IMR-90 (cell line): Measurements from ENCODE around the gene SELENBP1. TPM values are rescaled to one million over a fixed set of nuclear protein-coding genes. Genes with fewer than 3 reads are reported as not detected.
"Not testable (repeated sequence)": the region's sequence is repeated elsewhere in the genome, so short reads cannot be mapped to it uniquely, and the experiment has no call there.

Source experiments
- ATAC-seq: fragments of 200-7000 bp; cut with Tn5 transposase; 2 replicates; pipeline ENCODE4 v1.9.1; 2020; ENCODE audit warnings: low read depth, mild to moderate bottlenecking, moderate library complexity
- BruUV-seq: library from RNA; stranded (reverse); fragments of 400-500 nt; replicated peaks from 2 replicates; lab custom pipeline; 2021; lab: Mats Ljungman, UMichigan
- CTCF ChIA-PET: fragments of 300-600 bp; formaldehyde crosslinking; extraction: SDS; loops from one replicate; lab custom pipeline; 2021; ENCODE audit warnings: antibody characterized with exemption; lab: Yijun Ruan, JAX
- POLR2A ChIA-PET: fragments of 300-600 bp; sonication (Branson Sonifier 250); formaldehyde crosslinking; loops from one replicate; lab custom pipeline; 2022; ENCODE audit warnings: antibody characterized with exemption; ENCODE audit not compliant: unreplicated experiment; lab: Charles Lee
- DNase-seq: peaks from one replicate; pipeline ENCODE4 v3.0.0; 2013
- H2AFZ ChIP-seq: replicated peaks from 2 replicates; pipeline ENCODE3; 2013; ENCODE audit warnings: low read length, mild to moderate bottlenecking; ENCODE audit not compliant: poor library complexity
- H2AK5ac ChIP-seq: 2 replicates; pipeline ENCODE4 v1.6.1; 2013; ENCODE audit warnings: low read depth, low read length, inconsistent platforms
- H2AK9ac ChIP-seq: replicated peaks from 2 replicates; pipeline ENCODE3; 2013; ENCODE audit warnings: mild to moderate bottlenecking, low read depth, low read length, moderate library complexity; ENCODE audit not compliant: poor library complexity
- H2BK120ac ChIP-seq: 2 replicates; pipeline ENCODE4 v1.6.1; 2013; ENCODE audit warnings: low read depth, low read length, inconsistent platforms
- H2BK15ac ChIP-seq: 3 replicates; pipeline ENCODE4 v1.6.1; 2013; ENCODE audit warnings: low read depth, low read length, inconsistent platforms
- H2BK20ac ChIP-seq: 2 replicates; pipeline ENCODE4 v1.6.1; 2013; ENCODE audit warnings: low read depth, mild to moderate bottlenecking, inconsistent platforms, low read length, moderate library complexity
- H2BK5ac ChIP-seq: 2 replicates; pipeline ENCODE4 v1.6.1; 2013; ENCODE audit warnings: mild to moderate bottlenecking, low read depth, low read length, inconsistent platforms; ENCODE audit not compliant: poor library complexity, severe bottlenecking
- H3K14ac ChIP-seq: replicated peaks from 2 replicates; pipeline ENCODE4 v1.6.1; 2013; ENCODE audit warnings: low read depth, low read length, inconsistent platforms
- H3K18ac ChIP-seq: 2 replicates; pipeline ENCODE4 v1.6.1; 2013; ENCODE audit warnings: low read depth, low read length, control low read depth
- H3K23ac ChIP-seq: 2 replicates; pipeline ENCODE4 v1.6.1; 2013; ENCODE audit warnings: low read depth, low read length, inconsistent platforms
- H3K27ac ChIP-seq: 2 replicates; pipeline ENCODE4 v1.5.1; 2013; ENCODE audit warnings: mild to moderate bottlenecking, control low read depth, low read length; ENCODE audit not compliant: insufficient read depth
- H3K27me3 ChIP-seq: 2 replicates; pipeline ENCODE4 v1.6.1; 2013; ENCODE audit warnings: low read length; ENCODE audit not compliant: control insufficient read depth, insufficient read depth
- H3K36me3 ChIP-seq: 2 replicates; pipeline ENCODE4 v1.6.1; 2013; ENCODE audit warnings: low read length, mixed read lengths; ENCODE audit not compliant: control insufficient read depth, insufficient read depth
- H3K4ac ChIP-seq: 2 replicates; pipeline ENCODE4 v1.6.1; 2013; ENCODE audit warnings: low read depth, low read length, inconsistent platforms
- H3K4me1 ChIP-seq: 2 replicates; pipeline ENCODE4 v1.6.1; 2013; ENCODE audit warnings: low read length, mixed read lengths; ENCODE audit not compliant: control insufficient read depth, insufficient read depth
- H3K4me2 ChIP-seq: 2 replicates; pipeline ENCODE4 v1.6.1; 2013; ENCODE audit warnings: low read depth, mild to moderate bottlenecking, control low read depth, low read length, moderate library complexity
- H3K4me3 ChIP-seq: 2 replicates; pipeline ENCODE4 v1.5.1; 2013; ENCODE audit warnings: low read depth, mild to moderate bottlenecking, control low read depth, low read length, moderate library complexity; ENCODE audit not compliant: insufficient read depth
- H3K56ac ChIP-seq: 2 replicates; pipeline ENCODE4 v1.6.1; 2013; ENCODE audit warnings: low read length, inconsistent platforms; ENCODE audit not compliant: insufficient read depth; ENCODE audit errors: extremely low read depth
- H3K79me1 ChIP-seq, 2 experiments: 2 replicates each; pipeline ENCODE4 v1.6.1; 2013; ENCODE audit warnings: low read length in 2 of 2, inconsistent platforms in 1 of 2, low read depth in 1 of 2
- H3K9ac ChIP-seq: 2 replicates; pipeline ENCODE4 v1.6.1; 2013; ENCODE audit warnings: low read depth, low read length, control low read depth
- H3K9me1 ChIP-seq: 2 replicates; pipeline ENCODE4 v1.6.1; 2013; ENCODE audit warnings: low read length, inconsistent platforms; ENCODE audit not compliant: insufficient read depth
- H3K9me3 ChIP-seq: 2 replicates; pipeline ENCODE4 v1.6.1; 2013; ENCODE audit warnings: low read length; ENCODE audit not compliant: control insufficient read depth, insufficient read depth
- H4K20me1 ChIP-seq: 2 replicates; pipeline ENCODE4 v1.6.1; 2013; ENCODE audit warnings: low read length, inconsistent platforms; ENCODE audit not compliant: insufficient read depth
- H4K5ac ChIP-seq: 2 replicates; pipeline ENCODE4 v1.6.1; 2013; ENCODE audit warnings: mild to moderate bottlenecking, low read depth, low read length, control low read depth
- H4K8ac ChIP-seq, 2 experiments: 2 replicates each; pipeline ENCODE4 v1.6.1; 2013; ENCODE audit warnings: low read depth in 2 of 2, low read length in 2 of 2, control low read depth in 1 of 2, inconsistent platforms in 1 of 2
- H4K91ac ChIP-seq: 2 replicates; pipeline ENCODE4 v1.6.1; 2013; ENCODE audit warnings: low read depth, low read length, inconsistent platforms; ENCODE audit not compliant: insufficient read depth
- MXI1 ChIP-seq: IDR thresholded peaks from 2 replicates; pipeline ENCODE4 v1.6.1; 2012; ENCODE audit warnings: low read depth, mild to moderate bottlenecking, low read length, moderate library complexity, borderline replicate concordance
- RCOR1 ChIP-seq: IDR thresholded peaks from 2 replicates; pipeline ENCODE4 v1.6.1; 2012; ENCODE audit warnings: mild to moderate bottlenecking, low read length, improper control_type of control experiment; ENCODE audit not compliant: insufficient replicate concordance
- USF2 ChIP-seq: fragments of 150-350 bp; IDR thresholded peaks from 2 replicates; pipeline ENCODE4 v1.6.1; 2017; ENCODE audit warnings: mild to moderate bottlenecking, antibody characterized with exemption, low read length, low read depth
- WGBS, 2 experiments: methylation state at CpG; one replicate each; pipeline versions ENCODE4 v1.1.5 to v1.1.7; 2013; ENCODE audit warnings: missing lambda C conversion rate in 2 of 2; ENCODE audit not compliant: insufficient read length in 1 of 2; ENCODE audit errors: extremely low coverage in 2 of 2; 5-methylcytosine and 5-hydroxymethylcytosine counted together
- dilution Hi-C: fragments of 300-500 bp; cut with HindIII; formaldehyde crosslinking; loops from one replicate; pipeline ENCODE4 v1.14.3; 2018; ENCODE audit warnings: low sequenced_read_pairs; ENCODE audit not compliant: unreplicated experiment
- in situ Hi-C: fragments of 300-500 bp; cut with MboI; formaldehyde crosslinking; loops from 3 replicates; pipeline ENCODE4 v1.14.3; 2019; ENCODE audit warnings: low sequenced_read_pairs, inconsistent platforms, mixed read lengths
- intact Hi-C: fragments of 100-400 bp; cut with micrococcal nuclease; formaldehyde crosslinking; loops from 2 replicates; pipeline ENCODE4 v1.10.0; 2022
- polyA plus RNA-seq, 3 experiments: library from polyadenylated mRNA; depleted of rRNA; stranded (reverse); fragments of >200 nt; gene quantifications; 2 replicates each; pipeline ENCODE4 v1.2.3, GENCODE V29; 2012; ENCODE audit warnings: low replicate concordance in 1 of 3
- total RNA-seq: library from RNA; depleted of rRNA; stranded (reverse); fragments of >200 nt; gene quantifications from 2 replicates; pipeline ENCODE4 v1.2.3, GENCODE V29; 2012

SELENBP1 gene
- total and polyA plus RNA-seq, 2 of the 4 experiments (the other 2 are of a cell fraction), result 21.3 to 56.9 TPM

GRCh38 chr1:151352021-151352718, 20.3 kb downstream of the SELENBP1 start:
- Histone ChIP-seq H3K23ac (no peak overlapping the region), H2AK9ac (peak overlapping the region; percentile 82), H3K56ac (no peak overlapping the region), H3K9me3 (no peaks in the 10 kb centered on the region), H2BK5ac (no peak overlapping the region), H3K27me3 (no peaks in the 10 kb centered on the region), H3K4ac (no peak overlapping the region), H2BK15ac (no peak overlapping the region), H4K8ac (no peak overlapping the region), H3K4me2 (no peak overlapping the region), H3K4me1 (peaks cover 3% of the 10 kb centered on the region; the same call in 1 of the 2 replicates), H3K14ac (no peak overlapping the region), H2AK5ac (no peak overlapping the region), H3K18ac (no peak overlapping the region), H4K20me1 (no peaks in the 10 kb centered on the region), H2AFZ (no peak overlapping the region), H4K91ac (no peak overlapping the region), H4K5ac (no peak overlapping the region), H2BK20ac (no peak overlapping the region), H3K9me1 (peaks cover 6% of the 10 kb centered on the region; the same call in 1 of the 2 replicates), H3K79me1 (0 out of 4 replicates have a peak, but pooled peaks cover 0 to 3% of the 10 kb centered on the region in 2 experiments), H3K27ac (no peak overlapping the region), H3K36me3 (no peaks in the 10 kb centered on the region), H2BK120ac (no peak overlapping the region), H3K9ac (no peak overlapping the region), H3K4me3 (no peak overlapping the region)
- ATAC-seq (no peak), DNase-seq (peak; percentile 11)
- no TSS peak for BruUV-seq
- dilution Hi-C loops (no loop called here), in situ Hi-C loops (no loop called here), intact Hi-C loops (no loop called here)
- WGBS, 2 experiments, result 80% methylated on average over 1 of the region's 6 CpGs; no CpG with 5 or more reads in 1 of the 2 experiments
- ChIA-PET POLR2A (no interaction called here), CTCF (no interaction called here)
- TF ChIP-seq MXI1 (no peak), USF2 (no peak), RCOR1 (no peak)

- H3K36me3 ChIP-seq, intact Hi-C loops, H2AFZ ChIP-seq, H3K23ac ChIP-seq, dilution Hi-C loops, H4K5ac ChIP-seq, H2BK5ac ChIP-seq, BruUV-seq, H2AK9ac ChIP-seq, H4K20me1 ChIP-seq, H3K27me3 ChIP-seq, in situ Hi-C loops, H4K8ac ChIP-seq, H3K18ac ChIP-seq, H3K27ac ChIP-seq, ATAC-seq, H3K4me3 ChIP-seq, H3K56ac ChIP-seq, H2BK120ac ChIP-seq, H2AK5ac ChIP-seq, H3K4me2 ChIP-seq, H3K4me1 ChIP-seq, H2BK15ac ChIP-seq, H3K14ac ChIP-seq, DNase-seq, H3K4ac ChIP-seq, H4K91ac ChIP-seq, CTCF ChIA-PET, POLR2A ChIA-PET, H3K9me3 ChIP-seq, H2BK20ac ChIP-seq, H3K9ac ChIP-seq: not testable (repeated sequence)
- Histone ChIP-seq H3K79me1 (peaks cover 12 to 16% of the 10 kb centered on the region in 2 experiments), H3K9me1 (peaks cover 10% of the 10 kb centered on the region)
- WGBS, 2 experiments, result 100% methylated on average over 1 of the region's 9 CpGs; no CpG with 5 or more reads in 1 of the 2 experiments
Measured at GRCh38 chr1:151350323-151350722, 22.2 kb downstream of the SELENBP1 start.
